ENCODE results near the gene ATP5MC2.
"Not testable (repeated sequence)": the region's sequence is repeated elsewhere in the genome, so short reads cannot be mapped to it uniquely, and the experiment has no call there.

DNA sequence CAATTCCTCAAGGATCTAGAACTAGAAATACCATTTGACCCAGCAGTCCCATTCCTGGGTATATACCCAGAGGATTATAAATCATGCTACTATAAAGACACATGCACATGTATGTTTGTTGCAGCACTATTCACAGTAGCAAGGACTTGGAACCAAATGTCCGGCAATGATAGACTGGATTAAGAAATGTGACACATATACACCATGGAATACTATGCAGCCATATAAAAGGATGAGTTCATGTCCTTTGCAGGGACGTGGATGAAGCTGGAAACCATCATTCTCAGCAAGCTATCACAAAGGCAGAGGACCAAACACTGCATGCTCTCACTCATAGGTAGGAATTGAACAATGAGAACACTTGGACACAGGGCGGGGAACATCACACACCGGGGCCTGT lies 29.6 kb downstream of the ATP5MC2 start:
- not testable (repeated sequence) for TF ChIP-seq RAD21 (IDR thresholded peaks at IDR 0.05; ENCODE audit: low read depth); ZNF274 (IDR thresholded peaks at IDR 0.05; ENCODE audit: low read depth, low read length); EZH2 (IDR thresholded peaks at IDR 0.05); YY1 (IDR thresholded peaks at IDR 0.05; ENCODE audit: extremely low read depth, insufficient replicate concordance, low read depth, low read length)
- TF ChIP-seq, protein P1, sequence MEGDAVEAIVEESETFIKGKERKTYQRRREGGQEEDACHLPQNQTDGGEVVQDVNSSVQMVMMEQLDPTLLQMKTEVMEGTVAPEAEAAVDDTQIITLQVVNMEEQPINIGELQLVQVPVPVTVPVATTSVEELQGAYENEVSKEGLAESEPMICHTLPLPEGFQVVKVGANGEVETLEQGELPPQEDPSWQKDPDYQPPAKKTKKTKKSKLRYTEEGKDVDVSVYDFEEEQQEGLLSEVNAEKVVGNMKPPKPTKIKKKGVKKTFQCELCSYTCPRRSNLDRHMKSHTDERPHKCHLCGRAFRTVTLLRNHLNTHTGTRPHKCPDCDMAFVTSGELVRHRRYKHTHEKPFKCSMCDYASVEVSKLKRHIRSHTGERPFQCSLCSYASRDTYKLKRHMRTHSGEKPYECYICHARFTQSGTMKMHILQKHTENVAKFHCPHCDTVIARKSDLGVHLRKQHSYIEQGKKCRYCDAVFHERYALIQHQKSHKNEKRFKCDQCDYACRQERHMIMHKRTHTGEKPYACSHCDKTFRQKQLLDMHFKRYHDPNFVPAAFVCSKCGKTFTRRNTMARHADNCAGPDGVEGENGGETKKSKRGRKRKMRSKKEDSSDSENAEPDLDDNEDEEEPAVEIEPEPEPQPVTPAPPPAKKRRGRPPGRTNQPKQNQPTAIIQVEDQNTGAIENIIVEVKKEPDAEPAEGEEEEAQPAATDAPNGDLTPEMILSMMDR (IDR thresholded peaks at IDR 0.05 in 2 of 3, conservative IDR thresholded peaks at IDR 0.05 in 1 of 3; ENCODE audit: borderline replicate concordance in 1 of 3, insufficient read depth in 1 of 3, low read depth in 2 of 3, low read length in 2 of 3): not testable (repeated sequence)

Measured in HCT116 (cell line).